SK-N-SH (cell line): ENCODE results near the gene ELAPOR1.

Experiments
- CTCF ChIP-seq: fragments of 200-600 bp; sonication (generic); IDR thresholded peaks from 2 replicates; pipeline ENCODE4 v1.6.1; 2017; ENCODE audit warnings: antibody characterized with exemption, mild to moderate bottlenecking, moderate library complexity
- EP300 ChIP-seq, 2 experiments: IDR thresholded peaks; 2 replicates each; pipeline versions ENCODE4 v1.4.0 to v1.6.1; 2012; ENCODE audit warnings: borderline replicate concordance in 1 of 2, low read depth in 1 of 2, low read length in 1 of 2
- FOXJ3 ChIP-seq: sonication (generic); formaldehyde crosslinking; IDR thresholded peaks from 2 replicates; pipeline ENCODE4 v1.5.1; 2020; ENCODE audit warnings: mild to moderate bottlenecking, missing genetic modification reagents
- FOXM1 ChIP-seq: IDR thresholded peaks from 2 replicates; pipeline ENCODE4 v1.4.0; 2012; ENCODE audit warnings: low read depth, mild to moderate bottlenecking
- JUND ChIP-seq: IDR thresholded peaks from 2 replicates; pipeline ENCODE4 v1.4.0; 2012
- MAX ChIP-seq: IDR thresholded peaks from 2 replicates; pipeline ENCODE4 v1.4.0; 2012; ENCODE audit warnings: low read depth
- MXI1 ChIP-seq: IDR thresholded peaks from 2 replicates; pipeline ENCODE4 v1.6.1; 2012; ENCODE audit warnings: mild to moderate bottlenecking, low read depth, low read length, improper control_type of control experiment
- NRF1 ChIP-seq: IDR thresholded peaks from 2 replicates; pipeline ENCODE4 v1.6.1; 2012; ENCODE audit warnings: low read depth, mild to moderate bottlenecking, low read length
- POLR2AphosphoS5 ChIP-seq: IDR thresholded peaks from 2 replicates; pipeline ENCODE4 v1.6.1; 2012; ENCODE audit warnings: low read depth, low read length
- REST ChIP-seq: IDR thresholded peaks from 2 replicates; pipeline ENCODE4 v1.6.1; 2012; ENCODE audit warnings: mild to moderate bottlenecking, low read depth, low read length, moderate library complexity
- SIN3A ChIP-seq: IDR thresholded peaks from 2 replicates; pipeline ENCODE4 v1.6.1; 2012; ENCODE audit warnings: low read depth, mild to moderate bottlenecking, low read length, moderate library complexity, borderline replicate concordance
- TAF1 ChIP-seq: IDR thresholded peaks from 2 replicates; pipeline ENCODE4 v1.6.1; 2012; ENCODE audit warnings: low read depth, mild to moderate bottlenecking, low read length, moderate library complexity, borderline replicate concordance
- TEAD4 ChIP-seq: IDR thresholded peaks from 2 replicates; pipeline ENCODE4 v1.4.0; 2012; ENCODE audit warnings: mild to moderate bottlenecking, borderline replicate concordance; ENCODE audit not compliant: insufficient read depth

- TF ChIP-seq CTCF (no peak), JUND (no peak), REST (no peak), SIN3A (no peak), POLR2AphosphoS5 (no peak), MAX (no peak), NRF1 (no peak), TEAD4 (no peak), FOXJ3 (no peak), EP300 (IDR thresholded peaks at IDR 0.05; ENCODE audit: borderline replicate concordance in 1 of 2, low read depth in 1 of 2, low read length in 1 of 2) (no peak), TAF1 (no peak), FOXM1 (no peak), MXI1 (no peak)
Measured at GRCh38 chr1:109120356-109120755, 6.4 kb downstream of the ELAPOR1 start.
